Calu3 (cell line): ENCODE results near the gene ELOVL4. TPM values are rescaled to one million over a fixed set of nuclear protein-coding genes. Genes with fewer than 3 reads are reported as not detected.

ENCODE experiments used
- BruUV-seq: library from RNA; stranded (reverse); fragments of 400-500 nt; replicated peaks from 2 replicates; lab custom pipeline; 2021; lab: Mats Ljungman, UMichigan
- CTCF ChIA-PET: fragments of 300-600 bp; sonication (Branson Sonifier 250); formaldehyde crosslinking; loops from one replicate; lab custom pipeline; 2022; ENCODE audit warnings: antibody characterized with exemption; lab: Charles Lee
- DNase-seq: peaks from one replicate; pipeline ENCODE4 v3.0.0; 2022
- H3K27ac Mint-ChIP-seq: one replicate; pipeline ENCODE4 v1.8.0; 2022; ENCODE audit warnings: mixed read lengths; ENCODE audit not compliant: unreplicated experiment
- H3K27me3 Mint-ChIP-seq: one replicate; pipeline ENCODE4 v1.8.0; 2022; ENCODE audit warnings: mixed read lengths; ENCODE audit not compliant: unreplicated experiment
- H3K36me3 Mint-ChIP-seq: one replicate; pipeline ENCODE4 v1.8.0; 2022; ENCODE audit warnings: mild to moderate bottlenecking, moderate library complexity, mixed read lengths; ENCODE audit not compliant: insufficient read depth, unreplicated experiment
- H3K4me1 Mint-ChIP-seq: one replicate; pipeline ENCODE4 v1.8.0; 2022; ENCODE audit warnings: mild to moderate bottlenecking, low read depth, mixed read lengths; ENCODE audit not compliant: unreplicated experiment
- H3K4me3 Mint-ChIP-seq: one replicate; pipeline ENCODE4 v1.8.0; 2022; ENCODE audit warnings: mild to moderate bottlenecking, low read depth, moderate library complexity, mixed read lengths; ENCODE audit not compliant: unreplicated experiment
- H3K9me3 Mint-ChIP-seq: one replicate; pipeline ENCODE4 v1.8.0; 2022; ENCODE audit warnings: low read depth, mixed read lengths; ENCODE audit not compliant: unreplicated experiment
- CTCF ChIP-seq: fragments of 200-600 bp; IDR thresholded peaks from one replicate; pipeline ENCODE4 v1.8.0; 2022; ENCODE audit warnings: antibody characterized with exemption; ENCODE audit not compliant: unreplicated experiment
- intact Hi-C: fragments of 100-400 bp; cut with micrococcal nuclease; formaldehyde crosslinking; loops from one replicate; pipeline ENCODE4 v1.10.0; 2022; ENCODE audit not compliant: unreplicated experiment
- total RNA-seq: library from RNA; stranded (reverse); gene quantifications from 2 replicates; pipeline ENCODE4 v1.2.3, GENCODE V29; 2022

The ELOVL4 gene
- total RNA-seq, 1 experiment from 2014 or later = 1.6 TPM

- Mint-ChIP-seq H3K9me3 (no peaks in the 10 kb centered on the region), H3K27me3 (no peaks in the 10 kb centered on the region), H3K27ac (no peak overlapping the region), H3K36me3 (no peaks in the 10 kb centered on the region), H3K4me1 (peaks cover 19% of the 10 kb centered on the region), H3K4me3 (no peak overlapping the region)
- BruUV-seq = no TSS peak
- intact Hi-C loops = no loop called here
- no peak for TF ChIP-seq CTCF
- no peak for DNase-seq
- CTCF ChIA-PET = no interaction called here
These were observed 49.3 kb downstream of the ELOVL4 start for GRCh38 chr6:79898076-79898475.

GRCh38 chr6:79896075-79896449 is 51.3 kb downstream of the ELOVL4 start:
- peaks cover 3% of the 10 kb centered on the region for H3K27me3 Mint-ChIP-seq
- H3K36me3 Mint-ChIP-seq = no peaks in the 10 kb centered on the region
- no peak for TF ChIP-seq CTCF
- H3K27ac Mint-ChIP-seq = no peak overlapping the region
- intact Hi-C loops = no loop called here
- no TSS peak for BruUV-seq
- CTCF ChIA-PET = no interaction called here
- H3K4me3 Mint-ChIP-seq = no peak overlapping the region
- H3K4me1 Mint-ChIP-seq = peaks cover 19% of the 10 kb centered on the region
- no peaks in the 10 kb centered on the region for H3K9me3 Mint-ChIP-seq
- DNase-seq = no peak

GRCh38 chr6:79895382-79896074 is 51.8 kb downstream of the ELOVL4 start:
- BruUV-seq = no TSS peak
- CTCF ChIA-PET = no interaction called here
- H3K9me3 Mint-ChIP-seq = peaks cover 3% of the 10 kb centered on the region
- H3K27ac Mint-ChIP-seq = no peak overlapping the region
- peaks cover 8% of the 10 kb centered on the region for H3K27me3 Mint-ChIP-seq
- no peak for DNase-seq
- no peaks in the 10 kb centered on the region for H3K36me3 Mint-ChIP-seq
- peaks cover 19% of the 10 kb centered on the region for H3K4me1 Mint-ChIP-seq
- intact Hi-C loops = no loop called here
- no peak overlapping the region for H3K4me3 Mint-ChIP-seq
- TF ChIP-seq CTCF = no peak

- intact Hi-C loops = no loop called here
- no peak overlapping the region for H3K4me3 Mint-ChIP-seq
- peak overlapping the region; percentile 42 for H3K27ac Mint-ChIP-seq
- peaks cover 19% of the 10 kb centered on the region for H3K4me1 Mint-ChIP-seq
- no TSS peak for BruUV-seq
- peaks cover 14% of the 10 kb centered on the region for H3K27me3 Mint-ChIP-seq
- H3K36me3 Mint-ChIP-seq = no peaks in the 10 kb centered on the region
- CTCF ChIA-PET = no interaction called here
- H3K9me3 Mint-ChIP-seq = peaks cover 4% of the 10 kb centered on the region
- no peak for TF ChIP-seq CTCF
- no peak for DNase-seq
These were observed 52.4 kb downstream of the ELOVL4 start for GRCh38 chr6:79894939-79895338.
